ENCODE data around the gene ATP9B. TPM values are rescaled to one million over a fixed set of nuclear protein-coding genes. Genes with fewer than 3 reads are reported as not detected.
"Not testable (repeated sequence)": the region's sequence is repeated elsewhere in the genome, so short reads cannot be mapped to it uniquely, and the experiment has no call there.

ATP9B gene
- total RNA-seq, 1 donor from 2014 or later: 10.8 TPM

- DNase-seq (ENCODE audit: low read depth) (no peak), FAIRE-seq (peak; percentile 87)
- no peak for TF ChIP-seq CTCF (IDR thresholded peaks at IDR 0.05; ENCODE audit: insufficient read depth, low read length, severe bottlenecking)
- Histone ChIP-seq H3K36me3 (ENCODE audit: control insufficient read depth, insufficient read depth, low read length) (peaks cover 1% of the 10 kb centered on the region), H3K4me3 (ENCODE audit: low read depth, low read length) (no peak overlapping the region), H3K27me3 (ENCODE audit: control insufficient read depth, insufficient read depth, low read length) (no peaks in the 10 kb centered on the region)
Measured at GRCh38 chr18:79326413-79327198, 257.4 kb downstream of the ATP9B start.

GRCh38 chr18:79327199-79327721 is 258.1 kb downstream of the ATP9B start:
- Histone ChIP-seq H3K36me3 (ENCODE audit: control insufficient read depth, insufficient read depth, low read length) (no peaks in the 10 kb centered on the region), H3K4me3 (ENCODE audit: low read depth, low read length) (no peak overlapping the region), H3K27me3 (ENCODE audit: control insufficient read depth, insufficient read depth, low read length) (no peaks in the 10 kb centered on the region)
- no peak for TF ChIP-seq CTCF (IDR thresholded peaks at IDR 0.05; ENCODE audit: insufficient read depth, low read length, severe bottlenecking)
- FAIRE-seq (peak; percentile 76), DNase-seq (ENCODE audit: low read depth) (no peak)

GRCh38 chr18:79327915-79328314 is 258.7 kb downstream of the ATP9B start:
- not testable (repeated sequence) for H3K27me3 ChIP-seq (ENCODE audit: control insufficient read depth, insufficient read depth, low read length); H3K36me3 ChIP-seq (ENCODE audit: control insufficient read depth, insufficient read depth, low read length)

GRCh38 chr18:79328887-79329286 is 259.7 kb downstream of the ATP9B start:
- Histone ChIP-seq H3K27me3 (ENCODE audit: control insufficient read depth, insufficient read depth, low read length) (no peaks in the 10 kb centered on the region), H3K36me3 (ENCODE audit: control insufficient read depth, insufficient read depth, low read length) (no peaks in the 10 kb centered on the region), H3K4me3 (ENCODE audit: low read depth, low read length) (no peak overlapping the region)
- DNase-seq (ENCODE audit: low read depth) (no peak), FAIRE-seq (no peak)
- TF ChIP-seq CTCF (IDR thresholded peaks at IDR 0.05; ENCODE audit: insufficient read depth, low read length, severe bottlenecking): no peak

More at GRCh38 chr18:79327915-79328314, 258.7 kb downstream of the ATP9B start:
- not testable (repeated sequence) for H3K4me3 ChIP-seq (ENCODE audit: low read depth, low read length); FAIRE-seq; DNase-seq (ENCODE audit: low read depth)

GRCh38 chr18:79329786-79330185 is 260.6 kb downstream of the ATP9B start:
- Histone ChIP-seq H3K36me3 (ENCODE audit: control insufficient read depth, insufficient read depth, low read length) (no peaks in the 10 kb centered on the region), H3K4me3 (ENCODE audit: low read depth, low read length) (no peak overlapping the region)

More at GRCh38 chr18:79329786-79330185, 260.6 kb downstream of the ATP9B start:
- no peaks in the 10 kb centered on the region for H3K27me3 ChIP-seq (ENCODE audit: control insufficient read depth, insufficient read depth, low read length)
- no peak for DNase-seq (ENCODE audit: low read depth)
- no peak for FAIRE-seq
- no peak for TF ChIP-seq CTCF (IDR thresholded peaks at IDR 0.05; ENCODE audit: insufficient read depth, low read length, severe bottlenecking)
